Ectodermal cell (in vitro differentiated cells): Measurements from ENCODE around the gene SZRD1. TPM values are rescaled to one million over a fixed set of nuclear protein-coding genes. Genes with fewer than 3 reads are reported as not detected.

Experiments
- H3K27ac ChIP-seq: 2 replicates; pipeline ENCODE4 v1.7.0; 2013; ENCODE audit warnings: mild to moderate bottlenecking, low read depth, low read length; ENCODE audit not compliant: insufficient read depth, poor library complexity, severe bottlenecking
- H3K27me3 ChIP-seq: 2 replicates; pipeline ENCODE4 v1.7.0; 2013; ENCODE audit warnings: mild to moderate bottlenecking, low read length; ENCODE audit not compliant: insufficient read depth, control insufficient read depth, poor library complexity, severe bottlenecking
- H3K36me3 ChIP-seq: one replicate; pipeline ENCODE4 v1.7.0; 2013; ENCODE audit warnings: low read length; ENCODE audit not compliant: control insufficient read depth, insufficient read depth
- H3K4me1 ChIP-seq: one replicate; pipeline ENCODE4 v1.7.0; 2013; ENCODE audit warnings: low read length; ENCODE audit not compliant: control insufficient read depth, insufficient read depth
- H3K4me3 ChIP-seq: 2 replicates; pipeline ENCODE4 v1.7.0; 2013; ENCODE audit warnings: low read depth, low read length, control low read depth; ENCODE audit not compliant: insufficient read depth
- H3K9me3 ChIP-seq: 2 replicates; pipeline ENCODE4 v1.7.0; 2013; ENCODE audit warnings: mild to moderate bottlenecking, low read length, moderate library complexity; ENCODE audit not compliant: control insufficient read depth
- WGBS, 2 experiments: methylation state at CpG; one replicate each; pipeline ENCODE4 v1.1.7; 2013; ENCODE audit warnings: missing lambda C conversion rate in 2 of 2; 5-methylcytosine and 5-hydroxymethylcytosine counted together
- polyA plus RNA-seq, 4 experiments: library from polyadenylated mRNA; stranded (reverse); fragments of 50-300 nt; gene quantifications; one replicate each; pipeline ENCODE4 v1.2.3, GENCODE V29; 2013

SZRD1 gene, protein sequence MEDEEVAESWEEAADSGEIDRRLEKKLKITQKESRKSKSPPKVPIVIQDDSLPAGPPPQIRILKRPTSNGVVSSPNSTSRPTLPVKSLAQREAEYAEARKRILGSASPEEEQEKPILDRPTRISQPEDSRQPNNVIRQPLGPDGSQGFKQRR
- polyA plus RNA-seq (2013, experiment 1 of 4): 101 TPM
- polyA plus RNA-seq (2013, experiment 2 of 4): 100 TPM
- 72.8 TPM for polyA plus RNA-seq (2013, experiment 3 of 4)
- 78.6 TPM for polyA plus RNA-seq (2013, experiment 4 of 4)

DNA sequence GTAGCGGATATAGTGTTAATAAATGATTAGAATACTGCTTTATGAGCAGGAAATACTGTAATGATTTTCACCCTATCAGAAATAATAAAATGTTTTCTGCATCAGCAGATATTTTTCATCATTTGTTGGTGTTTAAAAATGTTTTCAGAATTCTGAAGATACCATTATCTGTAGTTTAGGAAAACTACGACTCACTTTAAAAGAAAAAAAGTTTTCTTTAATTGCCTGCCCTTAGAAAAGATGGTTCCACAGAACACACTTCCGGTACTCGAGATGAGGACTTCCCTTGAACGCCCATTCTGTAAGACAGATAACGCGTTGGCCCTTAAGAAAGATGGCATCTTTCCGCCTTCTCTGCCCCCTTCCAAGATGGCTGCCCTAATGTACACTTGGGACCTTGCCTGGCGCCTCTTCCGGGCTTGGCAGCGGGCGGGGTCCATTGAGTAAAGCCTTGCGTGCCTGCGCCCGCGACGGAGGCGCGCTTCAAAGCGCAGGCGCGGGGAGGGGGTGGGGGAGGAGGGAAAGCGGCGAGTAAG lies at the start of gene SZRD1:
Gene SZRD1 (plus strand): TSS at position 521 of the 536 bp plus-strand sequence. CDS start 16 bp downstream, outside the sequence.
- 1 to 3% methylated on average over 23 to 24 of the region's 24 CpGs for WGBS, 2 experiments
- no peaks in the 10 kb centered on the region for H3K9me3 ChIP-seq
- H3K4me3 ChIP-seq: peak within 1 kb of the TSS; percentile 97
- H3K27ac ChIP-seq: peak within 1 kb of the TSS; percentile 88
- H3K4me1 ChIP-seq: peaks cover 7% of the 10 kb centered on the region
- H3K36me3 ChIP-seq: no peaks in the 10 kb centered on the region
- H3K27me3 ChIP-seq: peaks cover 14% of the 10 kb centered on the region

DNA sequence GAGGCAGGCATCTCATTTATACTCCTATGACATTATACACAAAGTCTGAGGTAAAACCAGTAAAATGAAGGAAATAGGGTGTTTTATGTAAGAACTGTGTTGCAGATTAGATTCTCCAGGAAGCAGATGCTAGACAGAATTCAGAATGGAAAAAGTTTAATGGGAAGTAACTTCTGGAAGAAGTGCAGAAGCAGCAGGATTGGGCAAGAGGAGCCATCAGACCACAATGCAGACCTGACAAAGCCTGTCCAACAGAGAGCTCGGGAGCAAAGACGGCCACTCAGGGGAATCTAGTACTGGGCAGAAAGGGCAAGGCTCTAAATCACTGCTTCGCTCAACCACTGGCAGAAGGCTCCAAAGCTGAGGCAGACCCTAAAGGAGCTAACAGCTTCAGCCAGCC lies 48.5 kb upstream of the SZRD1 start:
- Histone ChIP-seq H3K27me3 (no peaks in the 10 kb centered on the region), H3K4me1 (no peaks in the 10 kb centered on the region), H3K27ac (no peak overlapping the region), H3K4me3 (no peak overlapping the region), H3K36me3 (peaks cover 7% of the 10 kb centered on the region), H3K9me3 (no peaks in the 10 kb centered on the region)
- 84 to 87% methylated on average over 3 of the region's 3 CpGs for WGBS, 2 experiments

DNA sequence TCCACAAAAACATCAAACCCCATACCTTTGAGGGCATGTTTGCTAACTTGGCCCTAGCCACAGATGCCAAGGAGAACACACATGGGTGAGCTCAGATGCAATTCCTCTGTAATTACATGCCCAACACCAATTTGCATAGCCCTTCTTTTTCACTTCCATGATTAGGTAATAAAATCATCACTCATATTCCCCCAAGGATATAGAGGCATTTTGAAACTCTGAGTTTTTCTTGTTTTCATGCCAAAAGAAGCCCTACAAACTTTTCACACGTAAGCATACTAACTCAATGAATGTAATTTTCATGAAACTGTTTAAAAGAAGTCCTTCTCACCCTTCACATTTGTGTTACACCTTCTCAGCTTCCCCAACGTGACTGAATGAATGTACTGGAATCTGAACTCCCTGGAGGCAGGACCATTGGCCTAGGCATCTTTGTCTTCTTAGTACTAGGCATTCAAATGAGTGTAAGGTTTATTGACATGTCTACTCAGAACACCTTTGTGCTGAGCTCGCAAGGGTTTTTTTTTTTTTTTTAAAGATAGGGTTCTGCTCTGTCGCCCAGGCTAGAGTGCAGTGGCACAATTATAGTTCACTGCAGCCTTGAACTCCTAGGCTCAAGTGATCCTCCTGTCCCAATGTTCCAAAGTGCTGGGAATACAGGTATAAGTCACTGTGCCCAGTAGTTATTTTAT lies 45.7 kb upstream of the SZRD1 start:
- Histone ChIP-seq H3K4me3 (no peak overlapping the region), H3K4me1 (no peaks in the 10 kb centered on the region), H3K27ac (no peak overlapping the region), H3K27me3 (no peaks in the 10 kb centered on the region), H3K36me3 (no peaks in the 10 kb centered on the region), H3K9me3 (no peaks in the 10 kb centered on the region)
- WGBS, 2 experiments: 86 to 95% methylated on average over 4 of the region's 4 CpGs

DNA sequence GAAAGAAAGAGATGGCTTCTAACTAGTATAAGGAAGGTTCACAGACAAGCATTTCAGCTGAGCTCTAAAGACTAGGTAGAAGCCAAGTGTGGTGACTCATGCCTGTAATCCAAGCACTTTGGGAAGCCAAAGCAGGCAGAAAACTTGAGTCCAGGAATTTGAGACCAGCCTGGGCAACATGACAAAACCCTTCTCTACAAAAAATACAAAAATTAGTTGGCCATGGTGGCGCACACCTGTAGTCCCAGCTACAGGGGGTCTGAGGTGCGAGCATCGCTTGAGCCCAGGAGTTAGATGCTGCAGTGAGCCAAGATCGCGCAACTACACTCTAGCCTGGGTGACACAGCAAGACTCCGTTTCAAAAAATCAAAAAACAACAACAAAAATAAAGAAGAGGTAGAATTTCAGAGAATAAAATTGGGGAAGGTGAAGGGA lies 42.6 kb upstream of the SZRD1 start:
- H3K27me3 ChIP-seq: no peaks in the 10 kb centered on the region
- no peak overlapping the region for H3K27ac ChIP-seq
- no peaks in the 10 kb centered on the region for H3K36me3 ChIP-seq
- 84 to 93% methylated on average over 5 to 6 of the region's 6 CpGs for WGBS, 2 experiments
- H3K4me1 ChIP-seq: no peaks in the 10 kb centered on the region
- no peaks in the 10 kb centered on the region for H3K9me3 ChIP-seq
- no peak overlapping the region for H3K4me3 ChIP-seq

DNA sequence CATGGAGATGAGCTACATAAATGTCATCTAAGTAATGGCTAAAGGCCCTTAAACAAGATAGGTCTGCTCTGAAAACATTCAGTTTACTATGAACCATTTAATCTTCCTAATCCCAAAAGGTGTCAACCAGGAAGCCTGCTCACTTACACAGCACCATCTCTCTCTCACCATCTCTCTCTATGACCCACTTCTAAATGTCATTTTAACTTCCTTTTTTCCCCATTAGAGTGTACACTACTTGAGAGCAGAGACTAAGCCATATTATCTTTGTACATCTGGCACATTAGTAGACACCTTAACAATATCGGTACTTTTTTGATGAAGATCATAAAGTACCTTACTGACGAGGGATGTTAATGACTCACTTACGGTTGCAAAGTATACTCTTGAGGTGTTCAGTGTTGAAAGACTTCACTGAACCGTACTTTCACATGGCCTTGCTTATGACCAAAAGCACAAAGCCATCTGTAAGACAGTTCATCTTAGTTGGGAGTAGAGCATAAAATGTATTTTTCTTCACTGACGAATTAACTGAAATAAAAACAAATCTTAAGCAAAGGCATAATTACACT lies 40.1 kb upstream of the SZRD1 start:
- Histone ChIP-seq H3K36me3 (no peaks in the 10 kb centered on the region), H3K4me3 (no peak overlapping the region), H3K27ac (no peak overlapping the region), H3K27me3 (no peaks in the 10 kb centered on the region), H3K4me1 (no peaks in the 10 kb centered on the region), H3K9me3 (no peaks in the 10 kb centered on the region)
- 98 to 99% methylated on average over 4 to 5 of the region's 5 CpGs for WGBS, 2 experiments

DNA sequence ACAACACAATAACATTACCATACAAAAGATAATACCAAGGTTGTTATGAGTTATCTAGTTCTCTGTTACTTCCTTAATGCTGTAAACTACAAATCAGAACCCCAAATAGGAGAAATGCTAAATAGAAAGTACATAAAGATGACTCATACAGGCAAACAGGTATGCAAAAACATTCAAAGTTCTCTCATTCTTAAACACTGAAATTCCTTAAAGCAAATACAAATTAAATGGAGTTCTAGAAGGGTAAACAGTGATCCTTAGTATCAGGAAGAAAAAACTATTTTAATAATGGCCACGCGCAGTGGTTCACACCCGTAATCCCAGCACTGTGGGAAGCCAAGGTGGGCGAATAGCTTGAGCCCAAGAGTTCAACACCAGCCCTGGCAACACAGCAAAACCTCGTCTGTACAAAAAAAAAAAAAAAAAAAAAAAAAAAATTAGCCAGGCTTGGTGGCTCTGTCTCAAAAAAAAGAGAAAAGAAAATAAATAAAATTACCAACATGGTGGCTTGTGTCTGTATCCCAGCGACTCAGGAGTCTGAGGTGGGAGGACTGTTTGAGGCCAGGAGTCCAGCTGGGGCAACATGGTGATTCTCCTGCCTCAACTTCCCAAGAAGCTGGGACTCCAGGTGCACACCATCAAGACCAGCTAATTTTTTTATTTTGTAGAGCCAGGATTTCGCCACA lies 32.2 kb upstream of the SZRD1 start:
- Histone ChIP-seq H3K36me3 (no peaks in the 10 kb centered on the region), H3K27ac (no peak overlapping the region), H3K27me3 (no peaks in the 10 kb centered on the region), H3K4me1 (no peaks in the 10 kb centered on the region), H3K4me3 (no peak overlapping the region), H3K9me3 (no peaks in the 10 kb centered on the region)
- 89 to 92% methylated on average over 6 to 7 of the region's 7 CpGs for WGBS, 2 experiments

DNA sequence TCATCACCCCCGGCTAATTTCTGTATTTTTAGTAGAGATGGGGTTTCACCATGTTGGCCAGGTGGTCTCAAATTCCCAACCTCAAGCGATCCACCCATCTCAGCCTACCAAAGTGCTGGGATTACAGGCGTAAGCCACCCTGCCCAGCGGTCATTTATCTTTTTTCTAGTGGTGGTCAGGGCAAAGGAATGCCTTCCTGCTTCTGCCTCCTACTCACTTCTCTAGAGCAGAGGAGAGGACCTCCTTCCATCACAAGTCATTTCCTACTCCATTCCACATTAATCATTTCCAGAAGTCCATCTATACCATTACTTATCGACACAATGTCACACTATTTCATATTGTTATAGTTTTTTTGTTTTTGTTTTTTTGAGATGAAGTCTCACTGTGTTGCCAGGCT lies 28.1 kb upstream of the SZRD1 start:
- no peaks in the 10 kb centered on the region for H3K4me1 ChIP-seq
- no peaks in the 10 kb centered on the region for H3K9me3 ChIP-seq
- no peak overlapping the region for H3K4me3 ChIP-seq
- 94 to 95% methylated on average over 4 to 5 of the region's 5 CpGs for WGBS, 2 experiments
- no peak overlapping the region for H3K27ac ChIP-seq
- no peaks in the 10 kb centered on the region for H3K27me3 ChIP-seq
- H3K36me3 ChIP-seq: no peaks in the 10 kb centered on the region

DNA sequence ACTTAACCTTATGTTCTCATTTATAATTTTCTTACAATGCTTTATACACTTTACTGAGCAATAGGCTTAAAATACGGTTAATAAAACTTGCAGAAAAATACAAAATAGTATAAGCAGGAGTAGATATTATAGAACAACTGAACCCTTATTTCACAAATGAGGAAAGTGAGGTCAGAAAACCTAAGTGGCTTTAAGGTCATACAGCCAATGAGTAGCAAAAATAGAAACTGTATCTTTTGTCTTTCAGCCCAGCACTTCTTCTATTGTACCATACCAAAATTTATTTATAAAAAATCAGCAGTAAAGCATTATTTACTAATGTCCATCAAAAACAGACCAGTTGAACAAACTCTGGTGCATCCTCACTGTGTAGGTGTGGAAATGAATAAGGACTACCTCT lies 26.4 kb upstream of the SZRD1 start:
- no CpG with 5 or more reads among the region's 1 CpG for WGBS, 2 experiments
- no peaks in the 10 kb centered on the region for H3K36me3 ChIP-seq
- no peaks in the 10 kb centered on the region for H3K27me3 ChIP-seq
- no peaks in the 10 kb centered on the region for H3K4me1 ChIP-seq
- H3K27ac ChIP-seq: no peak overlapping the region
- H3K9me3 ChIP-seq: no peaks in the 10 kb centered on the region
- no peak overlapping the region for H3K4me3 ChIP-seq

DNA sequence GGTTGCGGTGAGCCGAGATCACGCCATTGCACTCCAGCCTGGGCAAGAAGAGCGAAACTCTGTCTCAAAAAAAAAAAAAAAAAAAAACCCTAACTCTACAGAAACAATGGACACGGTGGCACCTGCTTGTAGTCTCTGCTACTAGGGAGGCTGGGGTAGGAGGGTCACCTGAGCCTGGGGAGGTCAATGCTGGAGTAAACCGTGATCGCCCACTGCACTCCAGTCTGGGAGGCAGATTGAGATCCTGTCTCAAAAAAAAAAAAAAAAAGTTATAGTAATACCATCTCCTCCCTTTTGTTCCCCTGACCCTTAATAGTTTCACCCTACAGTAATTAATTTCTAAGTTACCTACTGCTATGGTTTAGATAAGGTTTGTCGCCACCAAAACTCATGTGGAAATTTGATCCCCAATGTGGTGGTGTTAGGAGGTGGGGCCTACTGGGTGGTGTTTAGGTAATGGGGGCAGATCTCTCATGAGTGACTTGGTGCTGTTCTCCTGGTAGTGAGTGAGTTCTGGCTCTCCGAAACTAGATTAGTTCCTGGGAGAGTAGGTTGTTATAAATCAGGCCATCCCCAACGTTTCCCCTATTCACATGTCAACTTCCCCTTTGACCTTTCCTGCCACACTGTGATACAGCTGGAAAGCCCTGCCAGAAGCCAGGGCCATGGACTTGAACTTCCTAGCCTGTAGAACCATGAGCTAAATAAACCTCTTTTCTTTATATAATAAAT lies 24.5 kb upstream of the SZRD1 start:
- Histone ChIP-seq H3K9me3 (no peaks in the 10 kb centered on the region), H3K4me1 (no peaks in the 10 kb centered on the region), H3K27ac (no peak overlapping the region), H3K27me3 (no peaks in the 10 kb centered on the region), H3K4me3 (no peak overlapping the region), H3K36me3 (no peaks in the 10 kb centered on the region)
- 86 to 90% methylated on average over 6 to 10 of the region's 10 CpGs for WGBS, 2 experiments
